Activated T-cell treated with anti-CD3 and anti-CD28 coated beads for 4 hours (primary cell): ENCODE measurements around the gene DYNLT2.
"Not testable (repeated sequence)": the region's sequence is repeated elsewhere in the genome, so short reads cannot be mapped to it uniquely, and the experiment has no call there.

Experiments used
- DNase-seq: peaks from one replicate; pipeline ENCODE4 v3.0.0-alpha.2; 2020

The DYNLT2 gene

GRCh38 chr6:169783401-169783800, 32.0 kb upstream of the DYNLT2 start:
- DNase-seq = no peak

GRCh38 chr6:169782966-169783365, 31.6 kb upstream of the DYNLT2 start:
- no peak for DNase-seq

GRCh38 chr6:169780571-169781091, 29.3 kb upstream of the DYNLT2 start:
- no peak for DNase-seq

GRCh38 chr6:169779896-169780295, 28.5 kb upstream of the DYNLT2 start:
- no peak for DNase-seq

GRCh38 chr6:169779092-169779815, 27.9 kb upstream of the DYNLT2 start:
- DNase-seq = no peak

GRCh38 chr6:169778646-169779045, 27.3 kb upstream of the DYNLT2 start:
- DNase-seq = no peak

GRCh38 chr6:169777896-169778295, 26.5 kb upstream of the DYNLT2 start:
- DNase-seq = no peak

- DNase-seq = no peak
These were observed 25.0 kb upstream of the DYNLT2 start for GRCh38 chr6:169776379-169776778.

GRCh38 chr6:169775321-169775720, 23.9 kb upstream of the DYNLT2 start:
- no peak for DNase-seq

- no peak for DNase-seq
These were observed 23.0 kb upstream of the DYNLT2 start for GRCh38 chr6:169774347-169774746.

- DNase-seq = no peak
These were observed 15.8 kb upstream of the DYNLT2 start for GRCh38 chr6:169766921-169767736.

- DNase-seq = no peak
These were observed 14.9 kb upstream of the DYNLT2 start for GRCh38 chr6:169766232-169766631.

GRCh38 chr6:169765789-169766188, 14.4 kb upstream of the DYNLT2 start:
- not testable (repeated sequence) for DNase-seq

- no peak for DNase-seq
These were observed 12.5 kb upstream of the DYNLT2 start for GRCh38 chr6:169763881-169764280.

- no peak for DNase-seq
These were observed 11.9 kb upstream of the DYNLT2 start for GRCh38 chr6:169763308-169763707.

GRCh38 chr6:169755162-169755561, 3.8 kb upstream of the DYNLT2 start:
- no peak for DNase-seq

- DNase-seq = no peak
These were observed 777 bp upstream of the DYNLT2 start for GRCh38 chr6:169752074-169752623.

GRCh38 chr6:169746556-169746955, 4.8 kb downstream of the DYNLT2 start:
- no peak for DNase-seq

- no peak for DNase-seq
These were observed 6.0 kb downstream of the DYNLT2 start for GRCh38 chr6:169745405-169745804.

GRCh38 chr6:169741344-169741743, 10.0 kb downstream of the DYNLT2 start:
- DNase-seq = no peak

GRCh38 chr6:169738976-169739529, 12.3 kb downstream of the DYNLT2 start:
- DNase-seq = no peak

GRCh38 chr6:169738204-169738975, 13.0 kb downstream of the DYNLT2 start:
- DNase-seq = no peak

GRCh38 chr6:169729961-169730360, 21.4 kb downstream of the DYNLT2 start:
- DNase-seq = no peak
